SK-N-SH (cell line): ENCODE results near the gene EXOC1. TPM values are rescaled to one million over a fixed set of nuclear protein-coding genes. Genes with fewer than 3 reads are reported as not detected.

ENCODE experiments used
- CTCF ChIA-PET: fragments of 300-600, 350-600 bp; formaldehyde crosslinking; extraction: SDS; loops from one replicate; lab custom pipeline; 2021; lab: Yijun Ruan, JAX
- POLR2A ChIA-PET: fragments of 350-600 bp; sonication (Branson Sonifier 250); formaldehyde crosslinking; extraction: SDS; loops from one replicate; lab custom pipeline; 2020; ENCODE audit warnings: antibody characterized with exemption, inconsistent platforms; lab: Yijun Ruan, JAX
- DNase-seq: peaks from one replicate; pipeline ENCODE4 v3.0.0; 2012
- H2AFZ ChIP-seq: fragments of 200-600 bp; sonication (generic); 2 replicates; pipeline ENCODE4 v1.8.1; 2016; ENCODE audit warnings: antibody characterized with exemption, mild to moderate bottlenecking, low read depth
- H3F3A ChIP-seq: fragments of 200-600 bp; sonication (generic); replicated peaks from 2 replicates; pipeline ENCODE3; 2016; ENCODE audit warnings: antibody characterized with exemption, mild to moderate bottlenecking; ENCODE audit not compliant: insufficient read depth
- H3K27ac ChIP-seq, 2 experiments: fragments of 200-500 bp in 1 of 2; fragments of 200-600 bp in 1 of 2; sonication (Bioruptor generic) in 1 of 2; sonication (generic), shearing (Covaris generic) in 1 of 2; 2 replicates each; pipeline versions ENCODE4 v1.5.1 to v1.6.1; 2014 to 2016; ENCODE audit warnings: low read depth in 2 of 2, inconsistent platforms in 1 of 2, low read length in 1 of 2, mild to moderate bottlenecking in 1 of 2, mixed read lengths in 1 of 2
- H3K27me3 ChIP-seq: fragments of 200-600 bp; sonication (generic), shearing (Covaris generic); 2 replicates; pipeline ENCODE4 v1.6.1; 2016; ENCODE audit warnings: mixed run types; ENCODE audit not compliant: insufficient read depth
- H3K36me3 ChIP-seq, 2 experiments: fragments of 200-500 bp in 1 of 2; fragments of 200-600 bp in 1 of 2; sonication (Bioruptor generic) in 1 of 2; sonication (generic) in 1 of 2; replicated peaks in 1 of 2; 2 replicates each; pipeline versions ENCODE3 to v1.5.1; 2014 to 2016; ENCODE audit warnings: low read length in 1 of 2, mild to moderate bottlenecking in 1 of 2; ENCODE audit not compliant: insufficient read depth in 2 of 2, control insufficient read depth in 1 of 2
- H3K4me1 ChIP-seq, 2 experiments: fragments of 200-500 bp in 1 of 2; fragments of 200-600 bp in 1 of 2; sonication (Bioruptor generic) in 1 of 2; sonication (generic), shearing (Covaris generic) in 1 of 2; 2 replicates each; pipeline versions ENCODE4 v1.5.1 to v1.6.1; 2014 to 2016; ENCODE audit warnings: low read depth in 1 of 2, low read length in 1 of 2, mixed run types in 1 of 2; ENCODE audit not compliant: insufficient read depth in 2 of 2, control insufficient read depth in 1 of 2
- H3K4me2 ChIP-seq: fragments of 200-600 bp; sonication (generic), shearing (Covaris generic); 2 replicates; pipeline ENCODE4 v1.6.1; 2017; ENCODE audit warnings: mixed run types
- H3K4me3 ChIP-seq, 2 experiments: fragments of 200-500 bp in 1 of 2; fragments of 200-600 bp in 1 of 2; sonication (Bioruptor generic) in 1 of 2; sonication (generic), shearing (Covaris generic) in 1 of 2; 2 replicates each; pipeline versions ENCODE4 v1.5.1 to v1.8.1; 2014 to 2016; ENCODE audit warnings: low read depth in 2 of 2, inconsistent platforms in 1 of 2, low read length in 1 of 2, mild to moderate bottlenecking in 1 of 2, mixed read lengths in 1 of 2, moderate library complexity in 1 of 2
- H3K79me2 ChIP-seq: fragments of 200-600 bp; sonication (generic); 2 replicates; pipeline ENCODE4 v1.8.1; 2017; ENCODE audit warnings: mild to moderate bottlenecking; ENCODE audit not compliant: insufficient read depth
- H3K9ac ChIP-seq: fragments of 200-600 bp; sonication (generic); 2 replicates; pipeline ENCODE4 v1.6.1; 2017; ENCODE audit warnings: mixed run types
- H3K9me2 ChIP-seq: fragments of 200-600 bp; sonication (generic); 2 replicates; pipeline ENCODE4 v1.6.1; 2017; ENCODE audit warnings: mixed run types
- H3K9me3 ChIP-seq: fragments of 200-600 bp; sonication (generic); 2 replicates; pipeline ENCODE4 v1.6.1; 2017; ENCODE audit warnings: mixed run types, mild to moderate bottlenecking, moderate library complexity
- H4K20me1 ChIP-seq: fragments of 200-600 bp; sonication (generic); 2 replicates; pipeline ENCODE4 v1.6.1; 2017; ENCODE audit warnings: mild to moderate bottlenecking, mixed run types; ENCODE audit not compliant: insufficient read depth
- CHD2 ChIP-seq: fragments of 150-350 bp; IDR thresholded peaks from 2 replicates; pipeline ENCODE4 v1.6.1; 2018; ENCODE audit warnings: low read length; ENCODE audit not compliant: partially characterized antibody
- EP300 ChIP-seq, 2 experiments: IDR thresholded peaks; 2 replicates each; pipeline versions ENCODE4 v1.4.0 to v1.6.1; 2012; ENCODE audit warnings: borderline replicate concordance in 1 of 2, low read depth in 1 of 2, low read length in 1 of 2
- EZH2phosphoT487 ChIP-seq: fragments of 200-600 bp; sonication (generic); IDR thresholded peaks from 2 replicates; pipeline ENCODE4 v1.6.1; 2017; ENCODE audit warnings: low read depth, mixed run types, mild to moderate bottlenecking, antibody characterized with exemption, moderate library complexity, borderline replicate concordance
- FOSL2 ChIP-seq: IDR thresholded peaks from 2 replicates; pipeline ENCODE4 v1.4.0; 2012; ENCODE audit warnings: low read depth, mild to moderate bottlenecking, moderate library complexity, borderline replicate concordance
- FOXJ3 ChIP-seq: sonication (generic); formaldehyde crosslinking; IDR thresholded peaks from 2 replicates; pipeline ENCODE4 v1.5.1; 2020; ENCODE audit warnings: mild to moderate bottlenecking, missing genetic modification reagents
- FOXM1 ChIP-seq: IDR thresholded peaks from 2 replicates; pipeline ENCODE4 v1.4.0; 2012; ENCODE audit warnings: low read depth, mild to moderate bottlenecking
- GABPA ChIP-seq: IDR thresholded peaks from 2 replicates; pipeline ENCODE4 v1.4.0; 2012; ENCODE audit warnings: low read depth, mild to moderate bottlenecking
- MAX ChIP-seq: IDR thresholded peaks from 2 replicates; pipeline ENCODE4 v1.4.0; 2012; ENCODE audit warnings: low read depth
- MXI1 ChIP-seq: IDR thresholded peaks from 2 replicates; pipeline ENCODE4 v1.6.1; 2012; ENCODE audit warnings: mild to moderate bottlenecking, low read depth, low read length, improper control_type of control experiment
- NRF1 ChIP-seq: IDR thresholded peaks from 2 replicates; pipeline ENCODE4 v1.6.1; 2012; ENCODE audit warnings: low read depth, mild to moderate bottlenecking, low read length
- PBX3 ChIP-seq: IDR thresholded peaks from 2 replicates; pipeline ENCODE4; 2012
- REST ChIP-seq: IDR thresholded peaks from 2 replicates; pipeline ENCODE4 v1.6.1; 2012; ENCODE audit warnings: mild to moderate bottlenecking, low read depth, low read length, moderate library complexity
- RFX5 ChIP-seq: IDR thresholded peaks from 2 replicates; pipeline ENCODE4 v1.6.1; 2012; ENCODE audit warnings: mild to moderate bottlenecking, improper control_type of control experiment, low read length
- RXRA ChIP-seq: IDR thresholded peaks from 2 replicates; pipeline ENCODE4 v1.4.0; 2012; ENCODE audit warnings: low read depth, mild to moderate bottlenecking, borderline replicate concordance
- SIN3A ChIP-seq: IDR thresholded peaks from 2 replicates; pipeline ENCODE4 v1.6.1; 2012; ENCODE audit warnings: low read depth, mild to moderate bottlenecking, low read length, moderate library complexity, borderline replicate concordance
- SMC3 ChIP-seq: IDR thresholded peaks from 2 replicates; pipeline ENCODE4 v1.6.1; 2012; ENCODE audit warnings: low read depth, low read length, improper control_type of control experiment
- TCF12 ChIP-seq: IDR thresholded peaks from 2 replicates; pipeline ENCODE4 v1.4.0; 2012
- YY1 ChIP-seq: IDR thresholded peaks from 2 replicates; pipeline ENCODE4 v1.4.0; 2012; ENCODE audit warnings: low read depth, mild to moderate bottlenecking
- WGBS: methylation state at CpG from one replicate; pipeline ENCODE4 v1.1.6; 2017; ENCODE audit warnings: low lambda C conversion rate; 5-methylcytosine and 5-hydroxymethylcytosine counted together
- polyA plus RNA-seq, 3 experiments: library from polyadenylated mRNA; depleted of rRNA; stranded (reverse); fragments of >200 nt; gene quantifications; 2 replicates each; pipeline ENCODE4 v1.2.3, GENCODE V29; 2012

The EXOC1 gene
- polyA plus RNA-seq, 1 of the 3 experiments (the other 2 are of a cell fraction), result 13.5 TPM

DNA sequence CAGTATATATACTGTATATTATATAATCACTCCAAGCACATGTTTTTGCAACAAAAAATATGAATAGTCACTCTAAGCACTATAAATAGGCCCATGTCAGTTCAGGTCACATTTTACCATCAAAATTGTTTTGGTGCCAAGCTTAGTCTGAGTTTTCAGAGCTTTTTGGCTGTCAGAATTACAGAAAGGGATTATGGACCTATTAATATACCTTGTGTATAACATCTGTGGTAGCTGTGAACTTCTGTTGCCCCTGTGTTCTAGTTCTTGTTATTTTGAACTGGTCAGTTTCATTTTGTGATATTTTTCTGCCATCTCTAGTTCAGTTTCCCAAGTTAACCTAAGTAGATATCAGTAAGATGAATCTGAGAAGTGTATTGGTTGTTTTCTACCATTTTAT is 22.9 kb downstream of the EXOC1 start (continued):
- TF ChIP-seq YY1, result no peak
- TF ChIP-seq PBX3, result no peak
- no peak for TF ChIP-seq FOXJ3 (CRISPR knock-in tag)

GRCh38 chr4:55879224-55879623 is 25.8 kb downstream of the EXOC1 start:
- ChIA-PET POLR2A (no interaction called here), CTCF (interaction anchor here (2.0 to 2.2 kb wide), 2 partner anchors 12 to 69 kb away, joined by 4 to 11 read pairs; partner anchors contain the start of gene CEP135)
- Histone ChIP-seq H3K27ac (no peak overlapping the region; a peak in 1 of 4 replicates), H3K4me3 (no peak overlapping the region), H3F3A (peaks cover 6% of the 10 kb centered on the region), H3K36me3 (peaks cover 76 to 80% of the 10 kb centered on the region in 2 experiments), H3K9me3 (no peaks in the 10 kb centered on the region), H3K9me2 (no peaks in the 10 kb centered on the region), H3K79me2 (no peaks in the 10 kb centered on the region), H4K20me1 (no peaks in the 10 kb centered on the region), H3K4me2 (no peak overlapping the region), H3K9ac (no peak overlapping the region), H3K4me1 (peaks cover 0 to 3% of the 10 kb centered on the region in 2 experiments; a peak in 2 of 4 replicates), H2AFZ (no peak overlapping the region), H3K27me3 (no peaks in the 10 kb centered on the region)
- WGBS, result 100% methylated on average over 3 of the region's 3 CpGs
- no peak for DNase-seq
- TF ChIP-seq SMC3 (no peak), RXRA (no peak), CHD2 (no peak), RFX5 (no peak), GABPA (no peak), TCF12 (no peak), REST (no peak), SIN3A (no peak), YY1 (no peak), MAX (no peak), EZH2phosphoT487 (no peak), NRF1 (no peak), EP300 (IDR thresholded peaks at IDR 0.05; ENCODE audit: borderline replicate concordance in 1 of 2, low read depth in 1 of 2, low read length in 1 of 2) (no peak), MXI1 (no peak), FOSL2 (no peak), FOXM1 (no peak)
- TF ChIP-seq, all 33 proteins: peak for 0
